ENCODE data around the gene NPHS1.

The NPHS1 gene

DNA sequence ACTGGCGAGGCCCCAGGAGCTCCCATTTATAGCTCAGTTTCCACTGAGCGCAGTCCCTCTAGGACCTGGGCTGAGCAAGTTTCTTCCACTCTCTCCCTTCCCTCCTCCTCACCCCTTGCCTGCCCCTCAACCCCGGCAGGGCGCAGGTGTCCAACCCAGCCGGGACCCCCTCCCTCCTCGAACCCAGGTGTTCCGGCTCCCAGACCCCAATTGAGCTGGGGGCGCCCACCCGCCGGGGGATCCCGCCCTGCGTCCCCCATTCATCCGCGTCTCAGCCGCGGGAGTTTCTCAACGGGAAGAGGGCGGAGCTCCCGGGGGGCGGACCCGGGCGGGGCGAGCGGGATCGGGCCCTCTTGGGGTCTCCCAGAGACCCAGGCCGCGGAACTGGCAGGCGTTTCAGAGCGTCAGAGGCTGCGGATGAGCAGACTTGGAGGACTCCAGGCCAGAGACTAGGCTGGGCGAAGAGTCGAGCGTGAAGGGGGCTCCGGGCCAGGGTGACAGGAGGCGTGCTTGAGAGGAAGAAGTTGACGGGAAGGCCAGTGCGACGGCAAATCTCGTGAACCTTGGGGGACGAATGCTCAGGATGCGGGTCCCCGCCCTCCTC lies 4.3 kb upstream of the NPHS1 start, which contains the start of gene KIRREL2:
TSS of gene KIRREL2 (plus strand) at position 366 of the 604 bp plus-strand sequence. CDS start at position 575, 209 bp downstream.
- Histone ChIP-seq H3K27ac (no peak within 1 kb of the TSS), H3K4me3 (peak within 1 kb of the TSS; percentile 69)
- no peak for DNase-seq (ENCODE audit: low spot score)
- TF ChIP-seq, protein P1, sequence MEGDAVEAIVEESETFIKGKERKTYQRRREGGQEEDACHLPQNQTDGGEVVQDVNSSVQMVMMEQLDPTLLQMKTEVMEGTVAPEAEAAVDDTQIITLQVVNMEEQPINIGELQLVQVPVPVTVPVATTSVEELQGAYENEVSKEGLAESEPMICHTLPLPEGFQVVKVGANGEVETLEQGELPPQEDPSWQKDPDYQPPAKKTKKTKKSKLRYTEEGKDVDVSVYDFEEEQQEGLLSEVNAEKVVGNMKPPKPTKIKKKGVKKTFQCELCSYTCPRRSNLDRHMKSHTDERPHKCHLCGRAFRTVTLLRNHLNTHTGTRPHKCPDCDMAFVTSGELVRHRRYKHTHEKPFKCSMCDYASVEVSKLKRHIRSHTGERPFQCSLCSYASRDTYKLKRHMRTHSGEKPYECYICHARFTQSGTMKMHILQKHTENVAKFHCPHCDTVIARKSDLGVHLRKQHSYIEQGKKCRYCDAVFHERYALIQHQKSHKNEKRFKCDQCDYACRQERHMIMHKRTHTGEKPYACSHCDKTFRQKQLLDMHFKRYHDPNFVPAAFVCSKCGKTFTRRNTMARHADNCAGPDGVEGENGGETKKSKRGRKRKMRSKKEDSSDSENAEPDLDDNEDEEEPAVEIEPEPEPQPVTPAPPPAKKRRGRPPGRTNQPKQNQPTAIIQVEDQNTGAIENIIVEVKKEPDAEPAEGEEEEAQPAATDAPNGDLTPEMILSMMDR (IDR thresholded peaks at IDR 0.05), result no peak

DNA sequence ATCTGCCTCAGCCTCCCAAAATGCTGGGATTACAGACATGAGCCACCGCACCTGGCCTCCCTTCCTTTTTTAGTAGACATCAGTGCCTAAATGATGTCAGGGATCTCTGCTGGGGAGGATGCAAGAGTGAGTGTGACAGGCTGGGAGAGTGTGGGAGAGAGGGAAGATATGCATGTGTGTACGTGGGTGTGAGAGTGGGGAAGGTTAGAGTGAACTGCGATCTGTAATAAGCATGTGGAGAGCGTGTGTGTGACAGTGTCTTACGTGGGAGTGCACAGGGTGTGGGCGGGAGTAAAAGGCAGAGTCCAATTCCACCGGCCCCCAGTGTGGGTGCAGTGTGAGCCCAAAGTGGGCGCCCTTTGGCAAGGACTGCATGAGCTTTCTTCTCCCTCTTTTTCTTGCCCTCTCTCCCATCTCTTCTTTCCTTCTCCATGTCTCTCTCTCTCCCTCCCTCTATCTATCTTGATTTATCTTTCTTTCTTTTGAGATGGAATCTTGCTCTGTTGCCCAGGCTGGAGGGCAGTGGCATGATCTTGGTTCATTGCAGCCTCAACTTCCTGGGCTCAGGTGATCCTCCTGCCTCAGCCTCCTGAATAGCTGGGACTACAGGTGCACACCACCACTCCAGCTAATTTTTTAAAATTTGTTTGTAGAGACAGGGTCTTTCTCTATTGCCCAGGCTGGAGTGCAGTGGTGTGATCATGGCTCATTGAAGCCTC lies 893 bp upstream of the NPHS1 start:
- DNase-seq (ENCODE audit: low spot score), result no peak
- H3K27ac ChIP-seq, result no peak overlapping the region
- H3K4me3 ChIP-seq, result no peak overlapping the region
- TF ChIP-seq, protein P1 (IDR thresholded peaks at IDR 0.05), result no peak

DNA sequence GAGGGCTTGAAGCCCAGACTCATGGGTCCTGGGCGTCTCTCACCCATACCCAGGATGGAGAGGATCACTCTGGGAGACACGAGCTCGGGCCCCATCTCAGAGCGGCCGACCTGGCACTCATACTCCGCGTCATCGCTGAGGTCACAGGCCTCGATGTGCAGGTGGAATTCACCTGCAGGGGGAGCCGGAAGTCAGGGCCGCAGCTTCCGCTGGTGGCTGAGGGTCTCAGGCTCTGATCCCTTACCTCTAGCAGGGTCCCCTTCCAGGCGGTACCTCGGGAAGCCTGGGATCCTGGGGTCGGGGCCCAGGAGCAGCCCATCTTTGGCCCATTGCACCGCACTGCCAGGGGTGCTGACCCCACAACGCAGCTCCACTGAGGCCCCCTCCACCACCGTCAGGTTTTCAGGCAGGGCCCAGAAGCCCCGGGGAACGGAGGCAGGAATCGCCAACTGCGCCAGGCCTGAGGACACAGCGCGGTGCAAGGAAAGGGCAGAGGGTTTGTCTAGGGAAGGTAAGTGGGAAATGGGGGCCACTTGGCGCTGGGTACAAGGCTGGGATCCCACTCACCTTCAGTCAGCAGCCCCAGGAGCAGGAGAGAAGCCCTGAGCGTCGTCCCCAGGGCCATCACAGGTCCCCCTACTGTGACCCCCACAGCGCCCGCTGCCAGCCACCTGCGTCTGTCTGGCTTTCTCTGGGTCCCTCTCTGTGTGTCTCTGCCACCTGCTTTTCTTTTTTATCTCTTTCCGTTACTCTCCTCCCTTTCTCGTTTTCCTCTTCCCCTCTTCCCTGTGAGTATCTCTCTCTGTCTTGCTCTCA lies 883 bp downstream of the NPHS1 start:
- no peak overlapping the region for H3K4me3 ChIP-seq
- no peak overlapping the region for H3K27ac ChIP-seq
- no peak for DNase-seq (ENCODE audit: low spot score)
- TF ChIP-seq, protein P1 (IDR thresholded peaks at IDR 0.05), result no peak

DNA sequence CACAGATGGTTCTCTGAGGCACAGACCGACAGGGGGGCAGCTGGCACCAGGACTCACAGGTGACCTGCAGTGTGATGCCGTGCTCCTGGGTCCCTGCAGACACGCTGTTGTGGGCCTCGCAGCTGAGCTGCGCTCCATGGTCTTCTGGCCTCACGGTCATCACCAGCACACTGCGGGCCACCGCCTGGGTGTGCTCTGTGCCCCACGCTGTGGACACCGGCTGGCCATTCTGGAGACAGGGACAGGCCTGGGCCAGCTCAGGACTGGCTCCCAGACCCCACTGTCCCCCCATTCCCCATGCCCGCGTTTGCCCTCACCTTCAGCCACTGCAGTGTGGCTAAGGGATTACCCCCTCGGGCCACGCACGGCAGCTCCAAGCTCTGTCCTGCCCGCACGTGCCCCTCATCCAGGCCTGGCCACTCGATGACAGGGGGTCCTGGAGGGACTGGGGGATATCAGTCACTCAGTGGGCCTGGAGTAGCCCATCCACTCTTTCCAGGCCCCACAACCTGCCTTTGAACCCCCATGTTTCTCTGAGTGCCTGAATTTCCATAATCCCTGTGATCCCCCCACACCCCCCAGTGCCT lies 3.3 kb downstream of the NPHS1 start:
- Histone ChIP-seq H3K4me3 (no peak overlapping the region), H3K27ac (no peak overlapping the region)
- DNase-seq (ENCODE audit: low spot score), result no peak
- TF ChIP-seq, protein P1 (IDR thresholded peaks at IDR 0.05), result no peak

DNA sequence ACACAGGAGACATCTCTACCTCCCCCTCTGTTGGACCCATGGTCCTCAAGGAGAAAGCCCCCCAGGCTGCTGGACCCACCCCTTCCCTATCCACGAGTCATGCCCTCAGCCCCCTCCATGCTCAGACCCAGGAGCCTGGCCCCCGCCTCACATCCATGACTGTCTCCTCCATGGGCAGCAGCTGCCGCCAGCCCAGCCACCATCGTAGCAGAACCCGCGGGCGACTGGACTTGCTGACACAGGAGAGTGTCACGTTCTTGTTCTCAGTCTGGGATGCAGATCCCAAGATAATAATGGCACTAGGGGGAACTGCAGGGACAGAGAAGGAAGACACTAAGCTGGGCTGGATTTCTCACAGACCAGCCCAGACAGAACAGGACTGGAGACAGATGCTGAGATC lies 3.8 kb downstream of the NPHS1 start:
- DNase-seq (ENCODE audit: low spot score), result no peak
- H3K4me3 ChIP-seq, result no peak overlapping the region
- H3K27ac ChIP-seq, result no peak overlapping the region
- TF ChIP-seq, protein P1 (IDR thresholded peaks at IDR 0.05), result no peak

DNA sequence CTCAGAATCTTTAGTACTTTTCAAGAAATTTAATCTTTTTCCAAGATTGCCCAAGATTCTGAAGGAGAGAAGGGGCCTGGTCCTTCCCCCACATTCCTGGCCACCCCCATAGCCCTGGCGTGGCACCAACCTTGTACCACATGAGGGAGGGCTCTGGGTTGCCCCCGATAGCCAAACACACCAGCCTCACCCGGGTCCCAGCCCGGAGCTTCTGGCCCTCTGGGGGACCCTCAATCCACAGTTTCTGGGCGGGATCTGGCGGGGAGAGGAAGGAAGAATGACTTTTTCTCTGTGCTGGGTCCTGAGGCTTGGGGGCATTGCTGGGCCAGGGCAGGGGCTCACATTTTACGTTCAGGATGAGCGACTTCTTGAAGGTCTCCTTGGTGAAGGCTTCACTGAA lies 4.4 kb downstream of the NPHS1 start:
- Histone ChIP-seq H3K4me3 (no peak overlapping the region), H3K27ac (no peak overlapping the region)
- TF ChIP-seq, protein P1 (IDR thresholded peaks at IDR 0.05), result no peak
- no peak for DNase-seq (ENCODE audit: low spot score)
